ENCODE measurements around the gene ZKSCAN7. TPM values are rescaled to one million over a fixed set of nuclear protein-coding genes. Genes with fewer than 3 reads are reported as not detected.
A peak's percentile ranks its signal among the peaks of the same experiment; 100 is the strongest.
"Not testable (repeated sequence)": the region's sequence is repeated elsewhere in the genome, so short reads cannot be mapped to it uniquely, and the experiment has no call there.

Gene ZKSCAN7
- polyA plus RNA-seq (2013, experiment 1 of 2; ENCODE audit: insufficient read length), result 2.1 TPM
- 1.4 TPM for polyA plus RNA-seq (2013, experiment 2 of 2; ENCODE audit: insufficient read length)

- peak; percentile 61 for DNase-seq
Measured at GRCh38 chr3:44554626-44555592, at the start of gene ZKSCAN7. TSS of gene ZKSCAN7 (plus strand) at chr3:44555193. CDS start at chr3:44557048, 1,855 bp downstream.

GRCh38 chr3:44506556-44506955 lies 48.4 kb upstream of the ZKSCAN7 start:
- no peak for DNase-seq

- DNase-seq, result no peak
Measured at GRCh38 chr3:44506961-44507360, 48.0 kb upstream of the ZKSCAN7 start.

GRCh38 chr3:44509393-44509921 lies 45.5 kb upstream of the ZKSCAN7 start:
- no peak for DNase-seq

GRCh38 chr3:44510000-44510368 lies 45.0 kb upstream of the ZKSCAN7 start:
- DNase-seq, result peak; percentile 9

GRCh38 chr3:44511238-44511566 lies 43.8 kb upstream of the ZKSCAN7 start:
- DNase-seq, result no peak

GRCh38 chr3:44513513-44513912 lies 41.5 kb upstream of the ZKSCAN7 start:
- DNase-seq, result no peak

- no peak for DNase-seq
Measured at GRCh38 chr3:44516230-44516629, 38.8 kb upstream of the ZKSCAN7 start.

GRCh38 chr3:44518782-44519156 lies 36.2 kb upstream of the ZKSCAN7 start:
- DNase-seq, result no peak

- no peak for DNase-seq
Measured at GRCh38 chr3:44521721-44522120, 33.3 kb upstream of the ZKSCAN7 start.

- no peak for DNase-seq
Measured at GRCh38 chr3:44522494-44522933, 32.5 kb upstream of the ZKSCAN7 start.

- DNase-seq, result no peak
Measured at GRCh38 chr3:44525060-44525459, 29.9 kb upstream of the ZKSCAN7 start.

GRCh38 chr3:44529927-44530326 lies 25.1 kb upstream of the ZKSCAN7 start:
- no peak for DNase-seq

GRCh38 chr3:44530911-44531310 lies 24.1 kb upstream of the ZKSCAN7 start:
- DNase-seq, result no peak

GRCh38 chr3:44534659-44535058 lies 20.3 kb upstream of the ZKSCAN7 start:
- DNase-seq, result not testable (repeated sequence)

GRCh38 chr3:44535364-44535763 lies 19.6 kb upstream of the ZKSCAN7 start:
- DNase-seq, result no peak

- DNase-seq, result not testable (repeated sequence)
Measured at GRCh38 chr3:44544811-44545210, 10.2 kb upstream of the ZKSCAN7 start.

- DNase-seq, result peak; percentile 4
Measured at GRCh38 chr3:44555723-44556122, 730 bp downstream of the ZKSCAN7 start.

GRCh38 chr3:44557074-44557473 lies 2.1 kb downstream of the ZKSCAN7 start:
- DNase-seq, result no peak

GRCh38 chr3:44561076-44561475 lies 6.1 kb downstream of the ZKSCAN7 start:
- no peak for DNase-seq

- DNase-seq, result no peak
Measured at GRCh38 chr3:44562147-44562546, 7.2 kb downstream of the ZKSCAN7 start.

GRCh38 chr3:44568561-44568960 lies 13.6 kb downstream of the ZKSCAN7 start:
- DNase-seq, result no peak

GRCh38 chr3:44571024-44571423 lies 16.0 kb downstream of the ZKSCAN7 start:
- DNase-seq, result no peak

GRCh38 chr3:44576613-44577012 lies 21.6 kb downstream of the ZKSCAN7 start:
- no peak for DNase-seq

All from fibroblast of skin of back (primary cell).